Anterior cingulate cortex (tissue), 58 donors: ENCODE data around the gene ALG10B.

ENCODE experiments used
- DNase-seq, 58 donors: peaks; one replicate each; lab custom pipeline; 2025; lab: John Stamatoyannopoulos, UW

ALG10B gene

GRCh38 chr12:38373784-38374183, 57.2 kb downstream of the ALG10B start:
- no peak for DNase-seq

GRCh38 chr12:38374751-38375150, 58.2 kb downstream of the ALG10B start:
- DNase-seq = no peak
